OCI-LY7 (cell line): Measurements from ENCODE around the gene PPEF2.

Experiments used
- CTCF ChIP-seq: fragments of 200-600 bp; sonication (generic); conservative IDR thresholded peaks from 2 replicates; pipeline ENCODE4 v1.5.1; 2014; ENCODE audit warnings: mild to moderate bottlenecking, antibody characterized with exemption, low read length, moderate library complexity, mixed read lengths
- EZH2phosphoT487 ChIP-seq: fragments of 200-600 bp; sonication (generic); IDR thresholded peaks from 2 replicates; pipeline ENCODE4 v1.6.1; 2018; ENCODE audit warnings: low read depth, borderline replicate concordance, mild to moderate bottlenecking, mixed run types, antibody characterized with exemption, low read length, moderate library complexity, mixed read lengths

- TF ChIP-seq CTCF = no peak
- no peak for TF ChIP-seq EZH2phosphoT487
These were observed 56.3 kb downstream of the PPEF2 start for GRCh38 chr4:75845992-75846391.
